Esophagus muscularis mucosa (tissue), 4 donors: ENCODE data around the gene AURKA. TPM values are rescaled to one million over a fixed set of nuclear protein-coding genes. Genes with fewer than 3 reads are reported as not detected.

Source experiments
- DNase-seq: peaks from one replicate; pipeline ENCODE4 v3.0.0-alpha.2; 2017; ENCODE audit errors: extremely low spot score
- H3K27ac ChIP-seq, 4 donors: fragments of 200-600 bp; sonication (generic); replicated peaks in 1 of 4; 1 replicate in 3 of 4; 2 replicates in 1 of 4; pipeline ENCODE4 v1.5.1; 2016 to 2019; ENCODE audit warnings: mild to moderate bottlenecking in 1 of 4
- H3K27me3 ChIP-seq, 4 donors: fragments of 200-600 bp; sonication (generic); one replicate each; pipeline versions ENCODE4 v1.5.1 to v1.6.0; 2016 to 2019
- H3K36me3 ChIP-seq, 4 donors: fragments of 200-600 bp; sonication (generic); one replicate each; pipeline ENCODE4 v1.5.1; 2016 to 2019
- H3K4me1 ChIP-seq, 4 donors: fragments of 200-600 bp; sonication (generic); one replicate each; pipeline ENCODE4 v1.5.1; 2016 to 2019
- H3K4me3 ChIP-seq, 4 donors: fragments of 200-600 bp; sonication (generic); 1 replicate in 2 of 4; 2 replicates in 2 of 4; pipeline ENCODE4 v1.5.1; 2016 to 2019; ENCODE audit warnings: mild to moderate bottlenecking in 4 of 4, moderate library complexity in 1 of 4
- H3K9me3 ChIP-seq, 4 donors: fragments of 200-600 bp; sonication (generic); 1 replicate in 3 of 4; 2 replicates in 1 of 4; pipeline ENCODE4 v1.5.1; 2016 to 2019
- CTCF ChIP-seq, 3 experiments: fragments of 200-600 bp in 2 of 3; fragments of 450-650 bp in 1 of 3; sonication (generic) in 2 of 3; IDR thresholded peaks; one replicate each; pipeline ENCODE4 v1.5.1; 2017 to 2019; ENCODE audit warnings: antibody characterized with exemption in 3 of 3, mild to moderate bottlenecking in 2 of 3, moderate library complexity in 1 of 3
- EP300 ChIP-seq: sonication (generic); formaldehyde crosslinking; IDR thresholded peaks from one replicate; pipeline ENCODE4 v1.6.1; 2017; ENCODE audit warnings: antibody characterized with exemption
- POLR2A ChIP-seq: fragments of 450-650 bp; IDR thresholded peaks from one replicate; pipeline ENCODE4 v1.6.1; 2017; ENCODE audit warnings: antibody characterized with exemption, moderate library complexity, mild to moderate bottlenecking, low read depth
- POLR2AphosphoS5 ChIP-seq, 2 donors: sonication (generic); formaldehyde crosslinking; IDR thresholded peaks; one replicate each; pipeline ENCODE4 v1.6.1; 2017; ENCODE audit warnings: antibody characterized with exemption in 2 of 2
- WGBS: methylation state at CpG from one replicate; pipeline ENCODE4 v1.1.5; 2018; 5-methylcytosine and 5-hydroxymethylcytosine counted together
- intact Hi-C: fragments of 100-400 bp; cut with DNase I; formaldehyde crosslinking; loops from one replicate; pipeline ENCODE4 v1.15.1; 2023
- total RNA-seq, 4 donors: library from RNA; depleted of rRNA; stranded (reverse); fragments of >200 nt; gene quantifications; one replicate each; pipeline versions ENCODE4 v1.1.0 to v1.2.1, GENCODE V29; 2016

Gene AURKA
- total RNA-seq, 4 donors from 2014 or later, result 0.66 to 2.1 (median 1.4) TPM

GRCh38 chr20:56382696-56383095, 9.3 kb downstream of the AURKA start:
- Histone ChIP-seq H3K27me3 (no peaks in the 10 kb centered on the region), H3K9me3 (no peaks in the 10 kb centered on the region), H3K36me3 (peaks cover 0 to 15% (median 7%) of the 10 kb centered on the region in 4 donors), H3K4me1 (no peaks in the 10 kb centered on the region), H3K27ac (no peak overlapping the region), H3K4me3 (no peak overlapping the region)
- 80% methylated on average over 4 of the region's 4 CpGs for WGBS
- no peak for TF ChIP-seq POLR2A
- TF ChIP-seq CTCF (IDR thresholded peaks at IDR 0.05), result no peak
- no peak for TF ChIP-seq EP300
- TF ChIP-seq POLR2AphosphoS5 (IDR thresholded peaks at IDR 0.05), result no peak
- intact Hi-C loops, result no loop called here
- DNase-seq, result peak; percentile 81

- Histone ChIP-seq H3K36me3 (peaks cover 0 to 15% (median 7%) of the 10 kb centered on the region in 4 donors), H3K4me3 (no peak overlapping the region), H3K4me1 (no peaks in the 10 kb centered on the region), H3K9me3 (no peaks in the 10 kb centered on the region), H3K27me3 (no peaks in the 10 kb centered on the region), H3K27ac (no peak overlapping the region)
- 92% methylated on average over 1 of the region's 1 CpG for WGBS
- no peak for DNase-seq
- intact Hi-C loops, result no loop called here
- TF ChIP-seq CTCF (IDR thresholded peaks at IDR 0.05), result no peak
- TF ChIP-seq POLR2AphosphoS5 (IDR thresholded peaks at IDR 0.05), result no peak
- no peak for TF ChIP-seq POLR2A
- no peak for TF ChIP-seq EP300
Measured at GRCh38 chr20:56381501-56381900, 10.5 kb downstream of the AURKA start.

GRCh38 chr20:56380375-56380774, 11.6 kb downstream of the AURKA start:
- Histone ChIP-seq H3K36me3 (peaks cover 0 to 10% (median 0%) of the 10 kb centered on the region in 4 donors), H3K27ac (no peak overlapping the region), H3K4me3 (no peak overlapping the region), H3K4me1 (no peaks in the 10 kb centered on the region), H3K9me3 (no peaks in the 10 kb centered on the region), H3K27me3 (no peaks in the 10 kb centered on the region)
- DNase-seq, result no peak
- TF ChIP-seq EP300, result no peak
- whole genome bisulfite sequencing, result 44% methylated on average over 1 of the region's 1 CpG
- intact Hi-C loops, result no loop called here

GRCh38 chr20:56378386-56378785, 13.6 kb downstream of the AURKA start:
- 96% methylated on average over 3 of the region's 3 CpGs for WGBS
- intact Hi-C loops, result no loop called here
- Histone ChIP-seq H3K4me3 (no peak overlapping the region), H3K4me1 (no peaks in the 10 kb centered on the region), H3K9me3 (no peaks in the 10 kb centered on the region), H3K27me3 (no peaks in the 10 kb centered on the region), H3K36me3 (peaks cover 0 to 3% (median 0%) of the 10 kb centered on the region in 4 donors), H3K27ac (no peak overlapping the region)
- no peak for DNase-seq
- no peak for TF ChIP-seq POLR2A
- TF ChIP-seq CTCF (IDR thresholded peaks at IDR 0.05), result no peak
- no peak for TF ChIP-seq POLR2AphosphoS5 (IDR thresholded peaks at IDR 0.05)
- TF ChIP-seq EP300, result no peak

GRCh38 chr20:56376331-56376730, 15.7 kb downstream of the AURKA start:
- no peak for TF ChIP-seq CTCF (IDR thresholded peaks at IDR 0.05)
- no peak for TF ChIP-seq POLR2AphosphoS5 (IDR thresholded peaks at IDR 0.05)
- no peak for TF ChIP-seq EP300
- TF ChIP-seq POLR2A, result no peak
- no peaks in the 10 kb centered on the region for H3K9me3 ChIP-seq
- intact Hi-C loops, result no loop called here
- H3K4me3 ChIP-seq, result no peak overlapping the region
- no peaks in the 10 kb centered on the region for H3K27me3 ChIP-seq
- H3K36me3 ChIP-seq, result peaks cover 0 to 3% (median 0%) of the 10 kb centered on the region in 4 donors
- H3K27ac ChIP-seq, result no peak overlapping the region
- DNase-seq, result no peak
- WGBS, result 83% methylated on average over 2 of the region's 2 CpGs
- no peaks in the 10 kb centered on the region for H3K4me1 ChIP-seq
